Omental fat pad (tissue), 4 donors: ENCODE measurements around the gene SLC22A7. TPM values are rescaled to one million over a fixed set of nuclear protein-coding genes. Genes with fewer than 3 reads are reported as not detected.

Source experiments
- ATAC-seq: fragments of 150-250 bp; one replicate; pipeline ENCODE4 v1.9.1; 2016; ENCODE audit warnings: mild to moderate bottlenecking, moderate library complexity; ENCODE audit not compliant: low FRiP score
- DNase-seq: peaks from one replicate; pipeline ENCODE4 v3.0.0-alpha.2; 2019; ENCODE audit warnings: low spot score
- CTCF ChIP-seq, 3 donors: fragments of 450-650 bp; IDR thresholded peaks; one replicate each; pipeline ENCODE4 v1.5.1; 2016 to 2017; ENCODE audit warnings: antibody characterized with exemption in 3 of 3, mild to moderate bottlenecking in 3 of 3, moderate library complexity in 2 of 3
- total RNA-seq, 4 donors: library from RNA; depleted of rRNA; stranded (reverse); fragments of >200 nt; gene quantifications; one replicate each; pipeline ENCODE4 v1.1.0, GENCODE V29; 2016

SLC22A7 gene
- total RNA-seq, 4 donors from 2014 or later: not detected

GRCh38 chr6:43277643-43278523, 20.2 kb upstream of the SLC22A7 start:
- no peak for TF ChIP-seq CTCF (IDR thresholded peaks at IDR 0.05)
- DNase-seq (no peak), ATAC-seq (no peak)

GRCh38 chr6:43278524-43279078, 19.5 kb upstream of the SLC22A7 start:
- no peak for TF ChIP-seq CTCF (IDR thresholded peaks at IDR 0.05)
- ATAC-seq: no peak
- no peak for DNase-seq

- DNase-seq: no peak
- ATAC-seq: no peak
- no peak for TF ChIP-seq CTCF (IDR thresholded peaks at IDR 0.05)
Observed at GRCh38 chr6:43280234-43280633, 17.8 kb upstream of the SLC22A7 start.

DNA sequence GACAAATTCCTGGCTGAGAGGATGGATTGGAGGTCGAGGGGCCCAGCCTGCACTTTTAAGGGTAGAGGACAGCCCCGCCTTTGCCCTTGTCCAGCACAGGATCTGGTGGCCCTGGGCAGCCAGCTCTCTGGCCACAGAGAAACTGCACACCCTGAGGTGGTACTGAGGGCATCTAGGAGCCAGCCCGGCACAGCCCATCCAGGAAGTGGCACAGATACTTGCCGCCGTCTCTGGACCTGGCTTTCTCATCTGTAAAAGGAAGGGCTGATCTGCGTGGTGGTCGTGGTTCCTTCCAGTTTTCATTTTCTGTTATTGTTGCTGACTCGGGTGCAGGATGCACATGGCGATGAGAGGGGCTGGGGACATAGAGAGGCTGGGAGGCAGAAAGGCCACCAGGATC, 16.0 kb upstream of the SLC22A7 start:
- ATAC-seq (no peak), DNase-seq (no peak)
- TF ChIP-seq CTCF (IDR thresholded peaks at IDR 0.05): no peak

DNA sequence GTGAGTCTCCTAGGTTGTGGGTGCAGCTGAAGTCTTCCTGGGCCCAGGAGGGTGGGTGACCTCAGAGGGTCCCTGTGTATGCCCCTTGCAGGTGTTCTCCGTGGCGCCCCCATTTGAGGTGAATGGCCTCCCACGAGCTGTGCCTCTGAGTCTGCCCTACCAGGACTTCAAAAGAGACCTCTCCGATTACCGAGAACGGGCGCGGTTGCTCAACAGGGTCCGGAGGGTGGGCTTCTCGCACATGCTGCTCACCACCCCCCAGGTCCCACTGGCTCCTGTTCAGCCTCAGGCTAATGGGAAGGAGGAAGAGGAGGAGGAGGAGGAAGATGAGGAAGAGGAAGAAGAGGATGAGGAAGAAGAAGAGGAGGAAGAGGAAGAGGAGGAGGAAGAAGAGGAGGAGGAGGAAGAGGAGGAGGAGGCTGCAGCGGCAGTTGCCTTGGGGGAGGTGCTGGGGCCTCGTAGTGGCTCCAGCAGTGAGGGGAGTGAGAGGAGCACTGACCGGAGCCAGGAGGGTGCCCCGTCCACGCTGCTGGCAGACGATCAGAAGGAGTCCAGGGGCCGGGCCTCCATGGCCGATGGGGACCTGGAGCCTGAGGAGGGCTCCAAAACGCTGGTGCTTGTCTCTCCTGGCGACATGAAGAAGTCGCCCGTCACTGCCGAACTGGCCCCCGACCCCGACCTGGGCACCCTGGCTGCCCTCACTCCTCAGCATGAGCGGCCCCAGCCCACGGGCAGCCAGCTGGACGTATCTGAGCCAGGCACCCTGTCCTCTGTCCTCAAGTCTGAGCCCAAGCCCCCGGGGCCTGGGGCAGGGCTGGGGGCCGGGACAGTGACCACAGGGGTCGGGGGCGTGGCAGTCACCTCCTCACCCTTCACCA, 15.2 kb upstream of the SLC22A7 start:
- ATAC-seq (no peak), DNase-seq (no peak)
- no peak for TF ChIP-seq CTCF (IDR thresholded peaks at IDR 0.05)

GRCh38 chr6:43283514-43283901, 14.6 kb upstream of the SLC22A7 start:
- DNase-seq: no peak
- no peak for TF ChIP-seq CTCF (IDR thresholded peaks at IDR 0.05)
- ATAC-seq: no peak
